Mammary epithelial cell (primary cell): Measurements from ENCODE around the gene RFC1.

ENCODE experiments used
- CTCF ChIP-seq, 2 donors: IDR thresholded peaks in 1 of 2; conservative IDR thresholded peaks in 1 of 2; 2 replicates each; pipeline ENCODE4 v1.5.1; 2011 to 2012; ENCODE audit warnings: inconsistent platforms in 2 of 2, low read length in 2 of 2, mild to moderate bottlenecking in 2 of 2, control low read depth in 1 of 2, low read depth in 1 of 2; ENCODE audit not compliant: insufficient read depth in 1 of 2; ENCODE audit errors: extremely low read depth in 1 of 2
- EZH2 ChIP-seq: IDR thresholded peaks from 2 replicates; pipeline ENCODE4 v1.6.1; 2012; ENCODE audit warnings: low read length, inconsistent platforms, borderline replicate concordance

GRCh38 chr4:39365830-39366771 is at the start of gene RFC1:
- TF ChIP-seq CTCF (conservative IDR thresholded peaks at IDR 0.05 in 1 of 2, IDR thresholded peaks at IDR 0.05 in 1 of 2; ENCODE audit: extremely low read depth in 1 of 2, insufficient read depth in 1 of 2, low read depth in 1 of 2, low read length in 2 of 2) (no peak), EZH2 (no peak)
